OCI-LY7 (cell line): ENCODE measurements around the gene SMIM33. TPM values are rescaled to one million over a fixed set of nuclear protein-coding genes. Genes with fewer than 3 reads are reported as not detected.

Source experiments
- BruUV-seq: library from RNA; stranded (reverse); fragments of 400-500 nt; replicated peaks from 2 replicates; lab custom pipeline; 2021; lab: Mats Ljungman, UMichigan
- CTCF ChIA-PET: fragments of 300-600 bp; sonication (Branson Sonifier 250); formaldehyde crosslinking; loops from one replicate; lab custom pipeline; 2022; ENCODE audit warnings: antibody characterized with exemption; ENCODE audit not compliant: unreplicated experiment; lab: Charles Lee
- POLR2A ChIA-PET: fragments of 300-600 bp; sonication (Branson Sonifier 250); formaldehyde crosslinking; loops from one replicate; lab custom pipeline; 2022; ENCODE audit warnings: antibody characterized with exemption; lab: Charles Lee
- DNase-seq: peaks from one replicate; pipeline ENCODE4 v3.0.0-alpha.2; 2015; ENCODE audit warnings: low spot score
- H2AFZ ChIP-seq: fragments of 200-600 bp; sonication (generic), shearing (Covaris generic); 2 replicates; pipeline ENCODE4 v1.6.1; 2014; ENCODE audit warnings: mild to moderate bottlenecking, antibody characterized with exemption, low read length, moderate library complexity
- H3K27ac ChIP-seq: fragments of 200-600 bp; sonication (generic); 2 replicates; pipeline ENCODE4 v1.5.1; 2014; ENCODE audit warnings: mixed run types, low read depth, mild to moderate bottlenecking, moderate library complexity, low read length, inconsistent platforms; ENCODE audit not compliant: poor library complexity, severe bottlenecking
- H3K36me3 ChIP-seq: fragments of 200-600 bp; sonication (generic); 2 replicates; pipeline ENCODE4 v1.6.1; 2014; ENCODE audit warnings: mild to moderate bottlenecking, antibody characterized with exemption, low read length, moderate library complexity, mixed read lengths; ENCODE audit not compliant: insufficient read depth
- H3K4me1 ChIP-seq: fragments of 200-600 bp; sonication (generic); 2 replicates; pipeline ENCODE4 v1.5.1; 2014; ENCODE audit warnings: mild to moderate bottlenecking, low read length; ENCODE audit not compliant: insufficient read depth, poor library complexity, severe bottlenecking
- H3K4me2 ChIP-seq: fragments of 200-600 bp; sonication (generic); 2 replicates; pipeline ENCODE4 v1.6.1; 2014; ENCODE audit warnings: mild to moderate bottlenecking, low read length
- H3K4me3 ChIP-seq: fragments of 200-600 bp; sonication (generic); 2 replicates; pipeline ENCODE4 v1.5.1; 2014; ENCODE audit warnings: mild to moderate bottlenecking, low read depth, low read length; ENCODE audit not compliant: poor library complexity, severe bottlenecking
- H3K79me2 ChIP-seq: fragments of 200-600 bp; sonication (generic); 2 replicates; pipeline ENCODE4 v1.6.1; 2016; ENCODE audit warnings: low read depth, mild to moderate bottlenecking, low read length, moderate library complexity, mixed read lengths; ENCODE audit not compliant: insufficient read depth
- H3K9me2 ChIP-seq: fragments of 200-600 bp; sonication (generic); 2 replicates; pipeline ENCODE4 v1.6.1; 2016; ENCODE audit warnings: mild to moderate bottlenecking, low read length, mixed read lengths; ENCODE audit not compliant: insufficient read depth
- H3K9me3 ChIP-seq: fragments of 200-600 bp; sonication (generic); 2 replicates; pipeline ENCODE4 v1.6.1; 2014; ENCODE audit warnings: mild to moderate bottlenecking, mixed run types, low read length, mixed read lengths
- H4K20me1 ChIP-seq: fragments of 200-600 bp; sonication (generic); 2 replicates; pipeline ENCODE4 v1.6.1; 2014; ENCODE audit warnings: mild to moderate bottlenecking, antibody characterized with exemption, low read length, moderate library complexity, mixed read lengths; ENCODE audit not compliant: insufficient read depth
- EZH2phosphoT487 ChIP-seq: fragments of 200-600 bp; sonication (generic); IDR thresholded peaks from 2 replicates; pipeline ENCODE4 v1.6.1; 2018; ENCODE audit warnings: low read depth, borderline replicate concordance, mild to moderate bottlenecking, mixed run types, antibody characterized with exemption, low read length, moderate library complexity, mixed read lengths
- intact Hi-C: fragments of 100-400 bp; cut with micrococcal nuclease; formaldehyde crosslinking; loops from one replicate; pipeline ENCODE4 v1.10.0; 2022; ENCODE audit not compliant: unreplicated experiment
- total RNA-seq, 2 experiments: library from RNA; depleted of rRNA in 1 of 2; stranded (reverse); fragments of >200 nt in 1 of 2; shearing (Covaris generic) in 1 of 2; gene quantifications; 2 replicates each; pipeline ENCODE4 v1.2.3, GENCODE V29; 2014 to 2022
- TF ChIP-seq, protein P1 (sequence below): fragments of 200-600 bp; sonication (generic); conservative IDR thresholded peaks from 2 replicates; pipeline ENCODE4 v1.5.1; 2014; ENCODE audit warnings: mild to moderate bottlenecking, antibody characterized with exemption, low read length, moderate library complexity, mixed read lengths

The SMIM33 gene
- total RNA-seq, 2 experiments from 2014 or later, result not detected

GRCh38 chr5:139473565-139473964 is 2.8 kb downstream of the SMIM33 start:
- Histone ChIP-seq H3K79me2 (no peaks in the 10 kb centered on the region), H3K4me3 (no peak overlapping the region), H3K4me1 (peaks cover 5% of the 10 kb centered on the region), H3K36me3 (no peaks in the 10 kb centered on the region), H4K20me1 (no peaks in the 10 kb centered on the region), H3K4me2 (no peak overlapping the region), H3K9me2 (no peaks in the 10 kb centered on the region), H3K9me3 (no peaks in the 10 kb centered on the region), H3K27ac (no peak overlapping the region), H2AFZ (no peak overlapping the region)
- CTCF ChIA-PET, result no interaction called here
- intact Hi-C loops, result no loop called here
- POLR2A ChIA-PET, result no interaction called here
- DNase-seq, result no peak
- TF ChIP-seq, protein P1, sequence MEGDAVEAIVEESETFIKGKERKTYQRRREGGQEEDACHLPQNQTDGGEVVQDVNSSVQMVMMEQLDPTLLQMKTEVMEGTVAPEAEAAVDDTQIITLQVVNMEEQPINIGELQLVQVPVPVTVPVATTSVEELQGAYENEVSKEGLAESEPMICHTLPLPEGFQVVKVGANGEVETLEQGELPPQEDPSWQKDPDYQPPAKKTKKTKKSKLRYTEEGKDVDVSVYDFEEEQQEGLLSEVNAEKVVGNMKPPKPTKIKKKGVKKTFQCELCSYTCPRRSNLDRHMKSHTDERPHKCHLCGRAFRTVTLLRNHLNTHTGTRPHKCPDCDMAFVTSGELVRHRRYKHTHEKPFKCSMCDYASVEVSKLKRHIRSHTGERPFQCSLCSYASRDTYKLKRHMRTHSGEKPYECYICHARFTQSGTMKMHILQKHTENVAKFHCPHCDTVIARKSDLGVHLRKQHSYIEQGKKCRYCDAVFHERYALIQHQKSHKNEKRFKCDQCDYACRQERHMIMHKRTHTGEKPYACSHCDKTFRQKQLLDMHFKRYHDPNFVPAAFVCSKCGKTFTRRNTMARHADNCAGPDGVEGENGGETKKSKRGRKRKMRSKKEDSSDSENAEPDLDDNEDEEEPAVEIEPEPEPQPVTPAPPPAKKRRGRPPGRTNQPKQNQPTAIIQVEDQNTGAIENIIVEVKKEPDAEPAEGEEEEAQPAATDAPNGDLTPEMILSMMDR, result no peak
- TF ChIP-seq EZH2phosphoT487, result no peak
- no TSS peak for BruUV-seq

DNA sequence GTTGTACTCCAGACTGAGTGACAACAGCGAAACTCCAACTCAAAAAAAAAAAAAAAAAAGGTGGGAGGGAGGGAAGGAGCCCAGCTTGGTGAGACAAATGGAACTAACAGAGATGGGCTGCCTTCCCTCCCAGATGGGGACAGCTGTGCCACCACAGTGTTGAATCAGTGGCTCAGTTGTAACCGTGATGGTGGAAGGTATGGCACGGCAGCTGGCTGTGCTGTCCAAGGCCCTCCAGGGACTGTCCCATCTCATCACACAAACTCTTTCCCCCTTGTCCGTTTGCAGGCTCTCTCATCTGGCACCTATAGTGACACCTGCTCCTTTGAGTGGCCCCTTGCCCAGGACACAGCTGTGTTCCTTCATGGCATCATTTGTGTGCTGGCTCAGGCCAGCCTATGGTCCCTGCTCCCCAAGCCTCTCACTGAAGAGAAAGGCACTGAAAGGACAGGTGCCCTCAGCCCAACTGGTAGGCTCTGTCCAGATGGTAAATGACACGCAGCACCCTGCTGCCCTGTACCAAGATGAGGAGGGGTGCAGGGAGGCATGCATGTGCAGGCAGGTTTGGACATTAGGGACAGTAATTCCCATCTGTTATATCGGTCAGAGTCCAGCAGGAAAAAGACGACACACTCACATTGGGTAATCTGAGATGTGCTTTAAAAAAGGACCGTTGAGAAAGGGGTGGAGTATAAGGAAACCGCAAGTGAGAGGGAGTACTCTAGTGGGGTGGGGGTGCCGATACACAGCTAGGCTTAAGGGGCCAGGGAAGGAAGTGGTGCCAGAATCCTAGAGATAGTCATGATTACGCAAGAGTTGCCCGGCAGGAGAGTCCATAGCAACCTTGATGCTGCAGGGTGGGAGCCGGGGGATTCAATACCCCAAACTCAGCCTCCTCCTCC is 4.3 kb downstream of the SMIM33 start:
- no peaks in the 10 kb centered on the region for H4K20me1 ChIP-seq
- BruUV-seq, result no TSS peak
- POLR2A ChIA-PET, result no interaction called here
- DNase-seq, result no peak
- no peak overlapping the region for H3K27ac ChIP-seq
- CTCF ChIA-PET, result no interaction called here
- no peak overlapping the region for H2AFZ ChIP-seq
- peaks cover 5% of the 10 kb centered on the region for H3K4me1 ChIP-seq
- H3K9me3 ChIP-seq, result no peaks in the 10 kb centered on the region
- no peaks in the 10 kb centered on the region for H3K79me2 ChIP-seq
- H3K9me2 ChIP-seq, result no peaks in the 10 kb centered on the region
- TF ChIP-seq, protein P1, result no peak
- TF ChIP-seq EZH2phosphoT487, result no peak
- no peak overlapping the region for H3K4me3 ChIP-seq
- intact Hi-C loops, result no loop called here
- no peak overlapping the region for H3K4me2 ChIP-seq
- no peaks in the 10 kb centered on the region for H3K36me3 ChIP-seq
